ENCODE measurements around the gene CLEC16A.

The CLEC16A gene

GRCh38 chr16:11039726-11040125 is 95.4 kb downstream of the CLEC16A start:
- no peak for DNase-seq (ENCODE audit: low spot score)

DNA sequence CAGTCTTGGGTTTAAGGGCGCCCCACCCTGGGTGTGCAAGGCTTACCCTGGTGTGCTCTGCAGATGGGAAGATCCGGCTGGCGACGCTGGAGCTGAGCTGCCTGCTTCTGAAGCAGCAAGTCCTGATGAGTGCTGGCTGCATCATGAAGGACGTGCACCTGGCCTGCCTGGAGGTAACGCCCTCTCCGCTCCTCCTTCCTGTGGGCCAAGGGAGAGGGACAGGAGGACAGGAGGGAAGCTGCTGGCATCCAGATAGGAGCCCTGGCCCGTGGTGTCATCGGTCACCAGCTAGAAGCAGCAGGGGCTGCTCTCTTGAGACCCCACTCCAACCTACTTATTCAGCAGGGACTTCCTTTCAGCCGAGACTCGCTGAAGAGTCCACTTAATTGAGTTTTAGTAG is 97.8 kb downstream of the CLEC16A start:
- DNase-seq (ENCODE audit: low spot score): no peak

- no peak for DNase-seq (ENCODE audit: low spot score)
Observed at GRCh38 chr16:11045441-11045840, 101.1 kb downstream of the CLEC16A start.

GRCh38 chr16:11045846-11046245 is 101.5 kb downstream of the CLEC16A start:
- DNase-seq (ENCODE audit: low spot score): peak; percentile 34

- no peak for DNase-seq (ENCODE audit: low spot score)
Observed at GRCh38 chr16:11046382-11046931, 102.1 kb downstream of the CLEC16A start.

DNA sequence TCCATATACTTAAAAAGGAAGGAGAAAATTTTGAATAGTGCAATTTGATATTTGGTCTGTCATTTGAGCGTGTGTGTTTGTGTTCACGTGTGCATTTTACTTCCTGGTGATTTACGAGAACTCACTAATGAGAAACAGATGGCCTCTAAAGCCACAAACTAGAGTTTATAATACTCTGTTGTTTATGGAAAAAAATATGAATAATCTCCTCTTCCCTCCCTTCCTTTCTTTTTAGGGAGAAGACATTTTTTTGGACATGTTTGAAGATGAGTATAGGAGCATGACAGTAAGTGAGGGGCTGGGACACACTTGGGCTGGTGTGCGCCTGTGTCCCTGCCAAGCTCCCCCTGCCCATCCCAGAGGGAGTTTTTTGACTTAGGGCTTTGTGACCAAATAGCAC is 102.7 kb downstream of the CLEC16A start:
- peak; percentile 73 for DNase-seq (ENCODE audit: low spot score)

DNA sequence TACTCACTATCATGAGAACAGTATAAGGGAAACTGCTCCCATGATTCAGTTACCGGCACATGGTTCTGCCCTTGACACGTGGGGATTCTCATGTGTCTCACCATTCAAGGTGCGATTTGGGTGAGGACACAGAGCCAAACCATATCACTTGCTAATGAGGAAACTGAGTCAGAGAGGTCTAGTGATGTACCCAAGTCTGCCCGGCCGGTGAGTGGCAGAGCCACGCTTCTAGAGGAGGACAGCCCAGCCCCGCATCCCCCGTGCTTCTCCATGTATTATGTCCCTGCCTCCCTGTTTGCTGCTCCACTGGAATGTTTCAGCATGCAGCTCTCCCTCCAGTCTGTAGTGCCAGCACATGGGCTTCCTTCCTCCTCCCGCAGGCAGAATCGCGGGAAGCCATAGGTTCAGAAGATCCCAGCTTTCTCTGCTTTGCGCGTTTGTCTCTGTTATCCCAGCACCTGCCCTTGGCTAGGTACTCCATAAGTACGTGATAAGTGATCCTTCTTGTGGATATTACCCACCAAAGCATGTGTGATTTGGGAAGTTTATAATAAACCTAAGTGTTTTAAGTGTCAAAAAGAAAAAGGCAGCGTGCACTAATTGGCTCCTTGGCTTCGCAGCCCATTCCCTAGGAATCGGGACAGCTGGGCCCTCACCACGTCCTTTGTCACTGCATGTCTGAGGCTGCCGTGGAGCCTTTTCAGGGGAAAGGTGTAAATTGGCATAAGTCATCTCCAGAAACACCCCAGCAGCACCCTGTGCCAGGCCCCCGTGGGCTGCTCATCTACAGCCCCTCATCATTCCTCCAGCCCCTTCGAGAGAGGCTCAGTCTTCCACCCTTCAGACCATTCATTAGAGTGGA is 103.8 kb downstream of the CLEC16A start:
- DNase-seq (ENCODE audit: low spot score): no peak

- peak; percentile 63 for DNase-seq (ENCODE audit: low spot score)
Observed at GRCh38 chr16:11049396-11050059, 105.2 kb downstream of the CLEC16A start.

DNA sequence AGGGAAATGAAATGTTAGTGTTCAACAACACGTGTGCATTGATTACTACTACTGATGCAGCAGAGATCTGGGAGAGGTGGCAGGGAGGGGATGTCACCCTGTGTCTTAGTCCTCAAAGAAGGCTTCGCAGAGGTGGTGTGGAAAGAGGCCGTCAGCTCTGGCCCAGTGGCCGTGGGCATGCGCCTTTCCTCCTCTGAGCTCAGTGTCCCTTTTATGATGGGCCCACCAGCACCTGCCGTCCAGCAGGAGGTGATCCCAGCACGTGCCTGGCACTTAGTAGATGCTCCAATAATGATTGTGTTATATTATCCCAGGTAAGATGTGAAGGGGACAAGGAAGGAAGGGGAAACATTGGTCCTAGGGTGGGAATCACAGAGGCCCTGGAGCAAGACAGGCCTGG is 106.2 kb downstream of the CLEC16A start:
- no peak for DNase-seq (ENCODE audit: low spot score)

DNA sequence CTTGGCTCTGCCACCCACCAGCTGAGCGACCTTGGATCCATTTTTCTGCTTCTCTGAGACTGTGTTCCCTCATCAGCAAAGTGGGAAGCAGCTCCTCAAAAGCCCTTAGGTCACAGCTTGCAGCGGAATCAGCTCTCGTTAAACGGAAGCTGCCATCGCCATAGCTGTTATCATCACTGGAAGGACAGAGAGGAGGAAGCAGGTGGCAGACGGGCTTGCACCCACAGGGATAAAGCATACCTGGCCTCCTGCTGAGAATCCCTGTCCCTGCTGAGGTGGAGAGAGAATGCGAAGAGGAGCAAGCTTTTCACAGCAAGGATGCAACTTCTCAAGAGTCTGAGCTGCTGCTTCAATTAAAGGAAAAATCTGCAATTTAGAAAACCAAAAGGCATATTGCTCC is 106.6 kb downstream of the CLEC16A start:
- DNase-seq (ENCODE audit: low spot score): no peak

- no peak for DNase-seq (ENCODE audit: low spot score)
Observed at GRCh38 chr16:11051430-11051829, 107.1 kb downstream of the CLEC16A start.

DNA sequence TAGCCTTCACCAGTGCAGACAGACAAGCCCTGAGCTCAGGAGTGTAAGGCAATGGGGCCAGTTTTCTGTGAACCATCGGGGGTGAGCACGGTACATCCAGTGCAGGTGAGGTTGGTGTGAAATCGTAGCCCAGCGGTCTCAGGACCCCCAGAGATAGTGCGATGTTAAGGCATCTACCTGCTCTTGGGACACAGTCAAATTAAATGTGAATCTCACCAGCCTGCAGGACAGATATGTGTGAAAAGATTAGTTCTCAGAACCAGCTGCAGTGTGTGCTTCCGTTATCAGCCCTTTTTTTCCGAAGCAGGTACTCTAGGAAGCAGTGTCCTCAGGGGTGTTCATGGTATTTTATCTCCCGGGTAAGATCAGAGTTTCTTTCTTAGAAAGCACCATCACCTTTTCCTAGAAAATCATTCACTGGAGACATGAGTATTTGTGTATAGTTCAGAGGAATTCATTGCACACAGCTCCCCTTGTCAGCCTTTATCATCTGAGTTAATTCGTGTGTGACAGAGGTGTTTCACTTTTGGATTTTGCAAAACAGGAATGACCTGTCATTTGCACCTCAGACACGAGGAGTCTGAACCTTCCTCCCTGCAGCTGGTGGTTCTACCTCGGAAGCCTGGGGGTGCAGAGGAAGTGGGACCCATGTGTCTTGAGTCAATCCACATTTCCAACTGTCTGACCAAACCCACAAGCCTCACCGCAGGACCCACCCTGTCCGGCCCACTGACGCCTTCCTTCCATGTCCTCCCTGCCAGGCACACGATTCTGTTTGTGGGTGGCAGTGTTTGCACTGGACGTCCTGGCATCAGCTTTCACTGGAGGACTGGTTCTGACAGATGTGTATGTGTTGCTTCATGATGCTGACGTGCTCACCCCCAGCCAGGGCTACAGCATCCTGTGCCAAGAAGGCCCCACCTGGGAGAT is 107.8 kb downstream of the CLEC16A start:
- no peak for DNase-seq (ENCODE audit: low spot score)

DNA sequence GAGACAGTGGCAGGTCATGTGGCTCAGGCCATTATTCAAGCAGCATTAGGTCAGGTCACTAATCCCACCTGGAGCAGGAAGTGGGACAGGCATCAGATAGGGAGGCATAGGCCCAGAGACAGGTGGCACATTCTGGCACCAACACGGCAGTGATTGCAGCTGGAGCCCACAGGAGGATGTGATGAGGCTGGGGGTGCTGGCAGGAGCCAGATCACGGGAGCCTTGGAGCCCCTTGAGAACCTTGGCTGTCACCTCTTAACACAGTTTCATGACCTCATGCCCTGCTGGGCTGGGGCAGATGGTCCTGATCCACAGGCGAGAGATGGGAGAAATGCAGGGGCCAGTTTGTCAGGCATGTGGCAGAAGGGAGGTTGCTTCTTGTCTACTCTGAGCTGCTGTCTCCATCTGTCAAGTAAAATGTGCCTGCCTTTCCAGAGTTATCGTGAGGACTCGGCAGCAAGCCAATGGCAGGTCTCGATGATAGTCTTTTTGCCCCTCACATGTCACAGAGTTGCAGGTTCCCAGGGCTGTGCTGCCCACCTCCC is 109.6 kb downstream of the CLEC16A start:
- no peak for DNase-seq (ENCODE audit: low spot score)

GRCh38 chr16:11056090-11056992 is 112.0 kb downstream of the CLEC16A start:
- peak; percentile 34 for DNase-seq (ENCODE audit: low spot score)

- DNase-seq (ENCODE audit: low spot score): no peak
Observed at GRCh38 chr16:11056993-11057649, 112.8 kb downstream of the CLEC16A start.

DNA sequence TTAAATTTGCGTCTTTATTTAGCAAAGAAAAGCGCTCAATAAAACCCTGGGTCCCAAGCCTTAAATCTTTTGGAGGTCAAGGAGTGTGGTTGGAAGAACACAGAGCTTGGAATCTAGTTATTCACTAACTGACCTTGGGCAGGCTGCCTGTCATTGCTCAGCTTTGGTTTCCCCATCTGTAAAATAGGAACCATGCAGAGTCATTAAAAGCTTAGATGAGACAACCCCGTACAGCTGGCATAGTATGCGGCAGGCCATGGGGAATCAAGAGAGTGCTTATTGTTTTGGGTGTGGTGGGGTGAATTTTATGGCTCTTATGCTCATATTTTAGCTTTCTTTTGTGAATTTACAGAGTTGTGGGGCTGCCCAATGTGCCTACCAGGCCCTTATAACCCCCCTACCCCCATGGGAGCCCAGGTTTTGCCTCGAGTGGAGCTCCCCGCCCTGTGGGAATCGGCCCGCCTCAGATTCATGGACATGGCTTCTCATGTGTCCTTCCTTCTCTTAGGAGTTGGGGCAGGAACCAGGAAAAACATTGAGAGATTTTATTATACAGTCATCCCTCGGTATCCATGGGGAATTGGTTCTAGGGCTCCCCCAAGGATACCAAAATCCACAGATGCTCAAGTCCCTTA is 113.5 kb downstream of the CLEC16A start:
- DNase-seq (ENCODE audit: low spot score): no peak

GRCh38 chr16:11058832-11059231 is 114.5 kb downstream of the CLEC16A start:
- DNase-seq (ENCODE audit: low spot score): no peak

GRCh38 chr16:11059588-11059987 is 115.2 kb downstream of the CLEC16A start:
- DNase-seq (ENCODE audit: low spot score): no peak

- no peak for DNase-seq (ENCODE audit: low spot score)
Observed at GRCh38 chr16:11060364-11060763, 116.0 kb downstream of the CLEC16A start.

DNA sequence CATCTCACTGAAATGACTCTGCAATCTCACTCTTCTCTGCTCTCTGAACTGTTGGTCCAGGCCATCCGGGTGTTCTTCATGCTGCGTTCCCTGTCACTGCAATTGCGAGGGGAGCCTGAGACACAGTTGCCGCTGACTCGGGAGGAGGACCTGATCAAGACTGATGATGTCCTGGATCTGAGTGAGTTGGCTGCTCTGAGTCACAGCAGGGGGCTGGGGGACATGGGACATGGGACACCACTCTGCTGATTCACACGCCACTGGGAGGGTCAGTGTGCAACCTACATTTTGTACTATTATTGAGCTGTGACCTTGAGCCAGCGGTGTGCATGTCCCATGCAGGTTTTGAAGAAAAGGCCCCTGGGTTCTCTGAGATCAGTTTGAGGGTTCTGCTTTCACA is 116.5 kb downstream of the CLEC16A start:
- DNase-seq (ENCODE audit: low spot score): no peak
